HEK293 (cell line): Measurements from ENCODE around the gene IVD.
A peak's percentile ranks its signal among the peaks of the same experiment; 100 is the strongest.

Experiments
- CTCF ChIA-PET: fragments of 350-600 bp; formaldehyde crosslinking; extraction: SDS; loops from one replicate; lab custom pipeline; 2021; ENCODE audit warnings: antibody characterized with exemption; lab: Yijun Ruan, JAX
- POLR2A ChIA-PET: fragments of 300-600 bp; formaldehyde crosslinking; extraction: SDS; loops from one replicate; lab custom pipeline; 2020; ENCODE audit warnings: antibody characterized with exemption, inconsistent platforms; lab: Yijun Ruan, JAX
- H3K27ac ChIP-seq: fragments of 200-500 bp; sonication (Bioruptor generic); 2 replicates; pipeline ENCODE4 v1.5.1; 2014; ENCODE audit warnings: low read depth, low read length, control low read depth, inconsistent platforms; ENCODE audit errors: extremely low read depth
- H3K36me3 ChIP-seq, 2 experiments: fragments of 200-500 bp in 1 of 2; sonication (Bioruptor generic) in 1 of 2; 1 replicate in 1 of 2; 2 replicates in 1 of 2; pipeline ENCODE4 v1.5.1; 2014 to 2017; ENCODE audit warnings: inconsistent platforms in 2 of 2, low read length in 2 of 2; ENCODE audit not compliant: control insufficient read depth in 2 of 2, insufficient read depth in 1 of 2
- H3K4me1 ChIP-seq: fragments of 200-500 bp; sonication (Bioruptor generic); 2 replicates; pipeline ENCODE4 v1.5.1; 2014; ENCODE audit warnings: mild to moderate bottlenecking, low read length, inconsistent platforms; ENCODE audit not compliant: control insufficient read depth, insufficient read depth
- H3K4me3 ChIP-seq: 2 replicates; pipeline ENCODE4 v1.5.1; 2011; ENCODE audit warnings: low read depth, mild to moderate bottlenecking, control low read depth, low read length, moderate library complexity
- H3K9me3 ChIP-seq: fragments of 200-500 bp; sonication (Bioruptor generic); 2 replicates; pipeline ENCODE4 v1.5.1; 2014; ENCODE audit warnings: low read depth, low read length, inconsistent platforms; ENCODE audit not compliant: control insufficient read depth, insufficient read depth
- AEBP2 ChIP-seq: fragments of 450-650 bp; formaldehyde crosslinking; IDR thresholded peaks from 2 replicates; pipeline ENCODE4 v1.5.1; 2016; ENCODE audit warnings: missing biosample characterization, missing genetic modification characterization, borderline replicate concordance
- GFI1B ChIP-seq: fragments of 450-650 bp; formaldehyde crosslinking; IDR thresholded peaks from 2 replicates; pipeline ENCODE4 v1.5.1; 2016; ENCODE audit warnings: missing biosample characterization, missing genetic modification characterization
- HOXC10 ChIP-seq: sonication (generic); formaldehyde crosslinking; IDR thresholded peaks from 2 replicates; pipeline ENCODE4 v1.8.1; 2023; ENCODE audit warnings: mild to moderate bottlenecking, missing genetic modification reagents
- RBAK ChIP-seq: fragments of 450-650 bp; formaldehyde crosslinking; IDR thresholded peaks from 2 replicates; pipeline ENCODE4 v1.5.1; 2016; ENCODE audit warnings: missing biosample characterization, missing genetic modification characterization
- REPIN1 ChIP-seq: fragments of 450-650 bp; formaldehyde crosslinking; IDR thresholded peaks from 2 replicates; pipeline ENCODE4 v1.5.1; 2017; ENCODE audit warnings: missing biosample characterization, missing genetic modification characterization, low read depth
- SP3 ChIP-seq: fragments of 450-650 bp; formaldehyde crosslinking; IDR thresholded peaks from 2 replicates; pipeline ENCODE4 v1.5.1; 2016; ENCODE audit warnings: missing biosample characterization, missing genetic modification characterization
- ZFHX2 ChIP-seq: fragments of 450-650 bp; formaldehyde crosslinking; conservative IDR thresholded peaks from 2 replicates; pipeline ENCODE4 v1.5.1; 2016; ENCODE audit warnings: missing biosample characterization, missing genetic modification characterization
- ZNF16 ChIP-seq: fragments of 450-650 bp; formaldehyde crosslinking; IDR thresholded peaks from 2 replicates; pipeline ENCODE4 v1.5.1; 2016; ENCODE audit warnings: low read depth, missing biosample characterization, missing genetic modification characterization
- ZNF169 ChIP-seq: fragments of 450-650 bp; formaldehyde crosslinking; IDR thresholded peaks from 2 replicates; pipeline ENCODE4 v1.5.1; 2016; ENCODE audit warnings: missing biosample characterization, missing genetic modification characterization
- ZNF214 ChIP-seq: fragments of 450-650 bp; formaldehyde crosslinking; IDR thresholded peaks from 2 replicates; pipeline ENCODE4 v1.5.1; 2017; ENCODE audit warnings: missing biosample characterization, mild to moderate bottlenecking, missing genetic modification characterization, borderline replicate concordance
- ZNF239 ChIP-seq: fragments of 450-650 bp; formaldehyde crosslinking; IDR thresholded peaks from 2 replicates; pipeline ENCODE4 v1.5.1; 2016; ENCODE audit warnings: missing biosample characterization, missing genetic modification characterization
- ZNF423 ChIP-seq: fragments of 450-650 bp; formaldehyde crosslinking; IDR thresholded peaks from 2 replicates; pipeline ENCODE4 v1.5.1; 2016; ENCODE audit warnings: missing biosample characterization, missing genetic modification characterization
- ZNF514 ChIP-seq: fragments of 450-650 bp; formaldehyde crosslinking; IDR thresholded peaks from 2 replicates; pipeline ENCODE4 v1.5.1; 2016; ENCODE audit warnings: missing biosample characterization, missing genetic modification characterization
- ZNF600 ChIP-seq: fragments of 450-650 bp; formaldehyde crosslinking; IDR thresholded peaks from 2 replicates; pipeline ENCODE4 v1.5.1; 2016; ENCODE audit warnings: missing biosample characterization, missing genetic modification characterization
- ZNF701 ChIP-seq: fragments of 450-650 bp; formaldehyde crosslinking; IDR thresholded peaks from 2 replicates; pipeline ENCODE4 v1.5.1; 2016; ENCODE audit warnings: missing biosample characterization, missing genetic modification characterization
- ZNF776 ChIP-seq: fragments of 450-650 bp; formaldehyde crosslinking; IDR thresholded peaks from 2 replicates; pipeline ENCODE4 v1.5.0; 2017; ENCODE audit warnings: missing biosample characterization, missing genetic modification characterization, borderline replicate concordance
- TF ChIP-seq, protein P1 (sequence below): fragments of 450-650 bp; formaldehyde crosslinking; IDR thresholded peaks from 2 replicates; pipeline ENCODE4 v1.5.1; 2016; ENCODE audit warnings: missing biosample characterization, missing genetic modification characterization

Gene IVD

DNA sequence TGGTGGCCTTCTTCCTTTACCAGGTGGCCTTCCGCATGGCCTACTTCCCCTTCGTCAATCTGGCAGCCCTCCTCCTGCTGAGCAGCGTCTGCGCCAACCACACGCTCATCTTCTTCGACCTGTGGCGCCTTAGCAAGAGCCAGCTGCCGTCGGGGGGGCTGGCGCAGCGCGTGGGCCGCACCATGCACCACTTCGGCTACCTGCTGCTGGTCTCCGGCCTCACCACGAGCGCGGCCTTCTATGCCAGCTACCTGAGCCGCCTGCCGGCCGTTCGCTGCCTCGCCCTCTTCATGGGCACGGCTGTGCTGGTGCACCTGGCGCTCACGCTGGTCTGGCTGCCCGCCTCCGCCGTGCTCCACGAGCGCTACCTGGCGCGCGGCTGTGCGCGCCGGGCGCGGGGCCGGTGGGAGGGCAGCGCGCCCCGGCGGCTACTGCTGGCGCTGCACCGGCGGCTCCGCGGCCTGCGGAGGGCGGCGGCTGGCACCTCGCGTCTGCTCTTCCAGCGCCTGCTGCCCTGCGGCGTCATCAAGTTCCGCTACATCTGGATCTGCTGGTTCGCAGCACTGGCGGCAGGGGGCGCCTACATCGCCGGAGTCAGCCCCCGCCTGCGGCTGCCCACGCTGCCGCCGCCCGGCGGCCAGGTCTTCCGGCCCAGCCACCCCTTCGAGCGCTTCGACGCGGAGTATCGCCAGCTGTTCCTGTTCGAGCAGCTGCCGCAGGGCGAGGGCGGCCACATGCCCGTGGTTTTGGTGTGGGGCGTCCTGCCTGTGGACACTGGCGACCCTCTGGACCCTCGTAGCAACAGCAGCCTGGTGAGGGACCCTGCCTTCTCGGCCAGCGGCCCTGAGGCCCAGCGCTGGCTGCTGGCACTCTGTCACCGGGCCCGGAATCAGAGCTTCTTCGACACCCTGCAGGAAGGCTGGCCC is 37.6 kb upstream of the IVD start (continued):
- TF ChIP-seq, protein P1, sequence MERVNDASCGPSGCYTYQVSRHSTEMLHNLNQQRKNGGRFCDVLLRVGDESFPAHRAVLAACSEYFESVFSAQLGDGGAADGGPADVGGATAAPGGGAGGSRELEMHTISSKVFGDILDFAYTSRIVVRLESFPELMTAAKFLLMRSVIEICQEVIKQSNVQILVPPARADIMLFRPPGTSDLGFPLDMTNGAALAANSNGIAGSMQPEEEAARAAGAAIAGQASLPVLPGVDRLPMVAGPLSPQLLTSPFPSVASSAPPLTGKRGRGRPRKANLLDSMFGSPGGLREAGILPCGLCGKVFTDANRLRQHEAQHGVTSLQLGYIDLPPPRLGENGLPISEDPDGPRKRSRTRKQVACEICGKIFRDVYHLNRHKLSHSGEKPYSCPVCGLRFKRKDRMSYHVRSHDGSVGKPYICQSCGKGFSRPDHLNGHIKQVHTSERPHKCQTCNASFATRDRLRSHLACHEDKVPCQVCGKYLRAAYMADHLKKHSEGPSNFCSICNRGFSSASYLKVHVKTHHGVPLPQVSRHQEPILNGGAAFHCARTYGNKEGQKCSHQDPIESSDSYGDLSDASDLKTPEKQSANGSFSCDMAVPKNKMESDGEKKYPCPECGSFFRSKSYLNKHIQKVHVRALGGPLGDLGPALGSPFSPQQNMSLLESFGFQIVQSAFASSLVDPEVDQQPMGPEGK (tag by site-specific recombination): peak; percentile 78
- no peak for TF ChIP-seq HOXC10
- TF ChIP-seq ZNF423: no peak
- no peak for TF ChIP-seq ZNF214 (tag by site-specific recombination)
- no peak for TF ChIP-seq ZNF16 (tag by site-specific recombination)
- TF ChIP-seq AEBP2 (tag by site-specific recombination): no peak
- TF ChIP-seq ZNF701: no peak
- TF ChIP-seq RBAK (tag by site-specific recombination): no peak
- no peak for TF ChIP-seq ZNF514 (tag by site-specific recombination)
- TF ChIP-seq SP3: no peak
- no peak for TF ChIP-seq GFI1B (tag by site-specific recombination)
- no peak for TF ChIP-seq ZNF169 (tag by site-specific recombination)
- no peak for TF ChIP-seq REPIN1 (tag by site-specific recombination)
- no peak for TF ChIP-seq ZNF776
- TF ChIP-seq, all 188 proteins: peak for 31

DNA sequence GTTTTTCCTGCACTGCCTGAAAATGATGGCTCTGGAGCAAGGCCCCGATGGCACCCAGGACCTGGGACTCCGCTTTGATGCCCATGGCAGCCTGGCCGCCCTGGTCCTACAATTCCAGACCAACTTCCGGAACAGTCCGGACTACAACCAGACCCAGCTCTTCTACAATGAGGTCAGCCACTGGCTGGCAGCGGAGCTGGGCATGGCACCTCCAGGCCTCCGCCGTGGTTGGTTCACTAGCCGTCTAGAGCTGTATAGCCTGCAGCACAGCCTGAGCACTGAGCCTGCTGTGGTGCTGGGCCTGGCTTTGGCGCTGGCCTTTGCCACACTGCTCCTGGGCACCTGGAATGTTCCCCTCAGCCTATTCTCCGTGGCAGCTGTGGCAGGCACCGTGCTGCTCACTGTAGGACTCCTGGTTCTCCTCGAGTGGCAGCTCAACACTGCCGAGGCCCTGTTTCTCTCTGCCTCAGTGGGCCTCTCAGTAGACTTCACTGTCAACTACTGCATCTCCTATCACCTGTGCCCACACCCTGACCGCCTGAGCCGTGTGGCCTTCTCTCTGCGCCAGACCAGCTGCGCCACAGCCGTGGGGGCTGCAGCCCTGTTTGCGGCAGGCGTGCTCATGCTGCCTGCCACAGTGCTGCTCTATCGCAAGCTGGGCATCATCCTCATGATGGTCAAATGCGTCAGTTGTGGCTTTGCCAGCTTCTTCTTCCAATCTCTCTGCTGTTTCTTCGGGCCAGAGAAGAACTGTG is 36.7 kb upstream of the IVD start:
- Histone ChIP-seq H3K27ac (no peak overlapping the region), H3K36me3 (no peaks in the 10 kb centered on the region), H3K9me3 (no peaks in the 10 kb centered on the region), H3K4me1 (no peaks in the 10 kb centered on the region), H3K4me3 (no peak overlapping the region)
- TF ChIP-seq ZNF239 (tag by site-specific recombination) (no peak), ZNF600 (tag by site-specific recombination) (peak; percentile 92)
- POLR2A ChIA-PET: interaction anchor here (1.1 kb wide), 1 partner anchor 36 kb away, joined by 3 read pairs; the partner anchor contains the start of gene IVD
- CTCF ChIA-PET: interaction anchor here (0.8 to 2.0 kb wide), 11 partner anchors 8 to 95 kb away, joined by 3 to 11 read pairs (median 5); partner anchors contain the start of gene KNSTRN

DNA sequence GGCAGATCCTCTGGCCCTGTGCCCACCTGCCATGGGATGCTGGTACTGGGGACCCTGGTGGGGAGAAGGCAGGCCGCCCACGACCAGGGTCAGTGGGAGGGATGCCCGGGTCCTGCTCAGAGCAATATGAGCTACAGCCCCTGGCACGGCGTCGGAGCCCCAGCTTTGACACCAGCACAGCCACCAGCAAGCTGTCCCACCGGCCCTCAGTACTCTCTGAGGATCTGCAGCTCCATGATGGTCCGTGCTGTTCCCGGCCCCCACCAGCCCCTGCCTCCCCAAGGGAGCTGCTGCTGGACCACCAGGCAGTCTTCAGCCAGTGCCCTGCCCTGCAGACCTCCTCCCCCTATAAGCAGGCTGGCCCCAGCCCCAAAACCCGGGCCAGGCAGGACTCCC is 36.1 kb upstream of the IVD start:
- TF ChIP-seq ZNF214 (tag by site-specific recombination): no peak
- 0 out of 2 replicates have a peak, but pooled peaks have one; percentile 16 for TF ChIP-seq ZFHX2 (tag by site-specific recombination)
- H3K4me1 ChIP-seq: no peaks in the 10 kb centered on the region
- CTCF ChIA-PET: interaction anchor here (0.8 to 2.0 kb wide), 5 partner anchors 13 to 95 kb away, joined by 3 to 11 read pairs (median 3); no protein-coding TSS in a partner anchor
- H3K36me3 ChIP-seq: no peaks in the 10 kb centered on the region
- H3K27ac ChIP-seq: no peak overlapping the region
- POLR2A ChIA-PET: no interaction called here
- no peaks in the 10 kb centered on the region for H3K9me3 ChIP-seq
- no peak overlapping the region for H3K4me3 ChIP-seq
